Measurements from ENCODE around the gene PDLIM4.

The PDLIM4 gene, protein sequence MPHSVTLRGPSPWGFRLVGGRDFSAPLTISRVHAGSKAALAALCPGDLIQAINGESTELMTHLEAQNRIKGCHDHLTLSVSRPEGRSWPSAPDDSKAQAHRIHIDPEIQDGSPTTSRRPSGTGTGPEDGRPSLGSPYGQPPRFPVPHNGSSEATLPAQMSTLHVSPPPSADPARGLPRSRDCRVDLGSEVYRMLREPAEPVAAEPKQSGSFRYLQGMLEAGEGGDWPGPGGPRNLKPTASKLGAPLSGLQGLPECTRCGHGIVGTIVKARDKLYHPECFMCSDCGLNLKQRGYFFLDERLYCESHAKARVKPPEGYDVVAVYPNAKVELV

DNA sequence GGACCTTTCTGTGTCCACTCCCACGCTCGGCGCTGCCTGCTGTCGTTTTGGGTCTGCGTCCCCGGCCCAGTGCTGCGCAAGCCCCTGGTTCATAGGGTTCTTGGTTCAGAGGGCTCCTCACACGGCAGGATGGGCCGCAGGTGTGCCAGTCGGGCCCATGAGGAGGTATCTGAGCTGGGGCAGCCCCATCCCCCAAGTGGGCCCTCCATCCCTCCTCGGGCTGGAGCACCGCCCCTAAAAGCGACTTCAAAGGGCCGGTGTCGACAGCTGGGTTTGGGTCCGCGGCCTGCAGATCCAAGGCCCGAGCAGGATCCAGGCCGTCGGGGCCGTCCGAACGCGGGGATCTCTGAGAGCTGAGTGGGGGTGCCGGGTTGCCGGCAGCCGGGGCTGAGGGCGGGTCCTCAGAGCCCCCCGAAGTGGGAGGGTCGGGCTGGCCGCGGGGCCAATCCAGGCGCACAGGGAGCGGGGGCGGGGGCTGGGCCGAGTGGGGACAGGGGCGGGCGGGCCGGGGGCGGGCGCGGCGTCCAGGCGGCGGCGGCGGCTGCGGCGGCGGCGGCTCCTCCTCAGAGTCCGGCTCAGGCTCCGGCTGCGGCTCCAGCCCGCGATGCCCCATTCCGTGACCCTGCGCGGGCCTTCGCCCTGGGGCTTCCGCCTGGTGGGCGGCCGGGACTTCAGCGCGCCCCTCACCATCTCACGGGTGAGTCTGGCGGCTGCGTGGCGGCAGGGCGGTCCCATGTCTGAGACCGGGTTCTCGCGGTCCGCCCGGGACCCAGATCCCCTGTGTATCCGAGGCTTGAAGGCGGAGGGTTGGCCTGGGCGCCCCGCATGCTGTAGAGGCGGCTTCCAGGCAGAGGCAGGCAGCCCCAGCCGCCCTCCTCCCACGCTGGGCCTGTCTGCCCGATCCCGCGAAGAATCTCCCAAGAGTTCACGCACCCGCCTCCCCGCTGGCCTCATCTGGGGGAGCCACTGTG, at the start of gene PDLIM4:
Gene PDLIM4, plus strand, starts transcription at position 566 of the 971 bp plus-strand sequence. Its CDS starts 39 bp downstream, at position 605.
- in situ Hi-C loops (cut with MboI; ENCODE audit: low sequenced_read_pairs), result no loop called here

- in situ Hi-C loops (cut with MboI; ENCODE audit: low sequenced_read_pairs), result no loop called here
These were observed 49.7 kb upstream of the PDLIM4 start for GRCh38 chr5:132207778-132208177.

DNA sequence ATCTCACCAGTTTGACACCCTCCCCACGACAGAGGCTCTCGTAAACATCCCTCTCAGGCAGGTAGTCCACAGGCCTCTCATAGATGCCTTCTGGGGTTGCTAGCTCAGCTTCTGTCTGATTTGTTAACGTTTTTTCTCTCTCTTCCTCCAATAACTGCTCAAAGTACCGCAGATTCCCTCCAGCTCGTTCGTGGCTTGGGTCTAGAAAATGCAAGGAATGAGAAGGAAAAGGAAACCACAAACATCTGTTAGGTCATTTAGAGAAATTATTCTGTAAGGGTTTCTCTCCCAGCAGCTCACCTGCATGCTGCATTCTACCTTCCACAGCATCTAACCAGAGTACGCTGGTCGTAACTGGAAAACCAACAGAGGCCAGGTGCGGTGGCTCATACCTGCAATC, 48.4 kb upstream of the PDLIM4 start:
- in situ Hi-C loops (cut with MboI; ENCODE audit: low sequenced_read_pairs), result no loop called here

DNA sequence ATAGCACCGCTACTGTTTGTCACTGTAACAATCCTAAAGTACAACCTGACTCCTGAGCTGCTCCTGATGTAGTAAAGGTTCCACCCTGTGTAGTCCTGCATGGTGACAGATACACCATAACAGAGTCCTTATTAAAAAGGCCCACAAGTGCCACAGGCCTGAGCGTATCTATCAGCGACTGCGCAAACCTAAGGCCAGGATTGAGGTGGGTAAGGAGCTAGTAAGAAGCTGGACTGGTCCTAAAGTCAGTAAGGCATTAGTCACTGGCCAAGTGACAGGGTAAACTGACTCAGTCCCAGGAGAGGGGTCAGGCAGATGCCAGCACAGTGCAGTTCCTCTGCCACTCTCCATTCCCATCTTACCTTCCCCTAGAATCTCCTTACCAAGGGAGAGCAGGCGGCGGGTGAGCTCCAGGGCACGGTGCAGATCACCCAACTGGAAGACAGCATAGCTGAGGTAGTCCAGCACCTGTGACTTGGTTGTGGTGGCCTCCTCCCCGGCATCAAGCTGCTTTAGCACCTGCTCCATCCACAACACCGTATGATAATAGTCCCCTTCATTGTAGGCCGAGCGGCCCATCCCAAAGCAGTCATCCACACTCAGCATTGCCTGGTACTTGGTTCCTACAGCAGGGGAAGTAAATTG, 47.5 kb upstream of the PDLIM4 start:
- in situ Hi-C loops (cut with MboI; ENCODE audit: low sequenced_read_pairs), result no loop called here

DNA sequence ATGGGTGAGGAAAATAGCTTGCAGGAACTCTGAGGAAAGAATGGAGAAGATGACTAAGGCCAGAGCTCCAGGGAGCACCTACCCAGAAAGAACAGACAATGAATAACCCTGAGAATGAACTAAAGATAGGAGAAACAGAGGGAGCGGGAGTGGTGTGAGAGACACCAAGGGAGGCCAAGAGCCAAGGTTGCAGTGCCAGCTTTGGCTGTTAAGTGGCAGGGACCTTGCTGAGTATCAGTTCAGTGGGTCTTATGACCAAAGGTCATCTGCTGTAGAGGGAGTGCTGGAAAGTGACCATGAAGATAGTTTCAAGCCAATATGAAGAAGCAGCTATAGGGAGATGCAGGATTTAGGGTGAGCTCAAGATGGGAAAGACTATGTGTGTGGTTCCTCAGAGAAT, 46.6 kb upstream of the PDLIM4 start:
- in situ Hi-C loops (cut with MboI; ENCODE audit: low sequenced_read_pairs), result no loop called here

DNA sequence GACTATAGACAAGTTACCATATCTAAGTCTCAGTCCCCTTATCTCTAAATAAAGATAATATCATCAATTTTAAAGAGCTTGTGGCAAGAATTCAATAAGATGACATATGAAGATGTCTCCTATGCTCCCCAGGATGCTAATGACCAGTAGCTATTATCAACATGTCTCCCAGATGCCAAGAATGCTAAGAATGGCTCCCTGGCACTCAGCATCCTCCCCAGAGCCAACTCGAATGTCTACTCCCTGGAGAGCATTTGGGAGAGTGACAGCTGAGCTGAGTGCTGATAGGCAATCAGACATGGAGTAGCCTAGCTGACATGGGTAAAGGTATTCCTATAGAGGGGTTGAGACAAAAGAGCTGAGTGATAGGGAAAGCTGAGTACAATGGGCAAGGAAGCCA, 45.7 kb upstream of the PDLIM4 start:
- in situ Hi-C loops (cut with MboI; ENCODE audit: low sequenced_read_pairs), result no loop called here

GRCh38 chr5:132213666-132214065, 43.8 kb upstream of the PDLIM4 start:
- in situ Hi-C loops (cut with MboI; ENCODE audit: low sequenced_read_pairs), result no loop called here

DNA sequence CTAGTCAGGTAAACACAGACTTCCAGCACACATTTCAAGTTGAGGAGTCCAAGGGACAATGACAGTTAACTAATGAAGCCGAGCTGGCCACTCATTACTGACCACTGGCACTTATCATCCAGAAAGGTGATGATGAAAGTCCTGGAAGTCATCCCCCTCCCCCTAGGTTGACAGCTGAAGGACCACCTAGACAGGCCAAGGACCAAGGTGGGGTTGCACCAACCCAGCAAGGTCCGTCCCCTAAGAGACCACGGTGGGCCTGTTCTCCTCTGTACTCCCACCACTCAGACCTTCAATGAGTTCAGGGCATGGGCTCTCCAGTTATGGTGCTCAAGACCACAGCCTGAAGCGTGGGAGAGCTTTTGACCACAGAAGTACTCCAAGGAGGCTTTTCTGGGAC, 43.0 kb upstream of the PDLIM4 start:
- in situ Hi-C loops (cut with MboI; ENCODE audit: low sequenced_read_pairs), result no loop called here

- in situ Hi-C loops (cut with MboI; ENCODE audit: low sequenced_read_pairs), result no loop called here
These were observed 42.2 kb upstream of the PDLIM4 start for GRCh38 chr5:132215329-132215728.

- in situ Hi-C loops (cut with MboI; ENCODE audit: low sequenced_read_pairs), result no loop called here
These were observed 39.2 kb upstream of the PDLIM4 start for GRCh38 chr5:132218321-132218720.

- in situ Hi-C loops (cut with MboI; ENCODE audit: low sequenced_read_pairs), result no loop called here
These were observed 38.1 kb upstream of the PDLIM4 start for GRCh38 chr5:132219289-132219970.

DNA sequence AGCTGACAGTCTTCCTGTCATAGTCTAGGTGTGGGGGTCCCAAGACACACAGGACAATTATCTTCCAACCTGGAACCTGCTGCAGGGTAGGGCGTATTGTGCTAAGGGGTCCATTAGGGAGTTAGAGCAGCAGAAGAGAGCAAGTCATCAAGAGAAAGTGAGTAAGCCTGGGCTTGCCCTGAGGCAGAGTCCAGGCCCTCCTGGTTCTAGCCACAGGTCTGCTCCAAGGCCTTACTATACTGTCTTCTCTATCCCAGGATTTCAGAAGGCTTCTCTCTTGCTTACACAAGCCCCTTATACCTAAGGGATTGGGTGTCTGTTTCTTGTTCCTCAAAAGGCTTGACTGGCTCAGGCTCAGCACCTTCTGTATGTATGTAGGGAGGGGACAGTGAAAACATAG, 37.5 kb upstream of the PDLIM4 start:
- in situ Hi-C loops (cut with MboI; ENCODE audit: low sequenced_read_pairs), result no loop called here

- in situ Hi-C loops (cut with MboI; ENCODE audit: low sequenced_read_pairs), result no loop called here
These were observed 37.0 kb upstream of the PDLIM4 start for GRCh38 chr5:132220491-132220890.

GRCh38 chr5:132221781-132222648, 35.5 kb upstream of the PDLIM4 start:
- in situ Hi-C loops (cut with MboI; ENCODE audit: low sequenced_read_pairs), result no loop called here

- in situ Hi-C loops (cut with MboI; ENCODE audit: low sequenced_read_pairs), result no loop called here
These were observed 34.9 kb upstream of the PDLIM4 start for GRCh38 chr5:132222649-132223038.

DNA sequence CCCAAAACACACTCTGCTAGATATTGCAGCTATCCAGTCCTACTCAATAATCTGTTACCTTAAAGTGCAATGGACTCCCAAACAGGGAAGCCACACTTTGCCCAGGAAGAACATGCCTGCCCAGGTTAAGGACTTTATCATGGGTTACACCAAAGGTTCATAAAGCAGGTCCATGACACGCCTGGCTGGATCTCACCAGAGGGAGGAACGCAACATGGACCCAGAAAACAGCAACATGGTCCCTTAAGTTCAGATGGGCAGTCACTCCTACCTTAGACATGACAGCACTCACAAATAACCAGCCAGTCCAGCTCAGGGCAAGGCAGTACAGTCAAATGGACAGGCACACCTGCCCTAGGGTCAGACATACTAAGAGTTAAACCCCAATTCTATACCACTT, 33.6 kb upstream of the PDLIM4 start:
- in situ Hi-C loops (cut with MboI; ENCODE audit: low sequenced_read_pairs), result no loop called here

- in situ Hi-C loops (cut with MboI; ENCODE audit: low sequenced_read_pairs), result no loop called here
These were observed 32.8 kb upstream of the PDLIM4 start for GRCh38 chr5:132224716-132225115.

- in situ Hi-C loops (cut with MboI; ENCODE audit: low sequenced_read_pairs), result no loop called here
These were observed 32.1 kb upstream of the PDLIM4 start for GRCh38 chr5:132225165-132226032.

Data from hTERT RPE-1 (cell line).